DOHH2 (cell line): ENCODE data around the gene PROX2.
A peak's percentile ranks its signal among the peaks of the same experiment; 100 is the strongest.

Experiments
- H3F3A ChIP-seq: fragments of 200-600 bp; sonication (generic), shearing (Covaris generic); 2 replicates; pipeline ENCODE4 v1.6.0; 2016; ENCODE audit warnings: antibody characterized with exemption, mild to moderate bottlenecking; ENCODE audit not compliant: control insufficient read depth, insufficient read depth
- H3K27ac ChIP-seq: fragments of 200-600 bp; sonication (generic); 2 replicates; pipeline ENCODE4 v1.5.1; 2014; ENCODE audit warnings: low read depth, mild to moderate bottlenecking, low read length, moderate library complexity
- H3K27me3 ChIP-seq: fragments of 200-600 bp; sonication (generic); 2 replicates; pipeline ENCODE4 v1.6.1; 2014; ENCODE audit warnings: mild to moderate bottlenecking, low read length, mixed read lengths; ENCODE audit not compliant: control insufficient read depth
- H3K36me3 ChIP-seq: fragments of 200-600 bp; sonication (generic); 2 replicates; pipeline ENCODE4 v1.6.1; 2014; ENCODE audit warnings: mild to moderate bottlenecking, low read length, moderate library complexity, mixed read lengths; ENCODE audit not compliant: control insufficient read depth
- H3K4me1 ChIP-seq: fragments of 200-600 bp; sonication (generic); 2 replicates; pipeline ENCODE4 v1.6.1; 2014; ENCODE audit warnings: mild to moderate bottlenecking, low read length, mixed read lengths; ENCODE audit not compliant: control insufficient read depth
- H3K4me2 ChIP-seq: fragments of 200-600 bp; sonication (generic); 2 replicates; pipeline ENCODE4 v1.6.0; 2014; ENCODE audit warnings: mild to moderate bottlenecking, low read length, moderate library complexity
- H3K4me3 ChIP-seq: fragments of 200-600 bp; sonication (generic); 2 replicates; pipeline ENCODE4 v1.5.1; 2014; ENCODE audit warnings: mild to moderate bottlenecking, low read length, mixed read lengths
- H3K79me2 ChIP-seq: fragments of 200-600 bp; sonication (generic); 2 replicates; pipeline ENCODE4 v1.6.1; 2014; ENCODE audit warnings: mild to moderate bottlenecking, low read length, mixed read lengths; ENCODE audit not compliant: control insufficient read depth
- H3K9me2 ChIP-seq: fragments of 200-600 bp; sonication (generic); replicated peaks from 2 replicates; pipeline ENCODE4 v1.6.1; 2014; ENCODE audit warnings: mild to moderate bottlenecking, low read length, mixed read lengths; ENCODE audit not compliant: control insufficient read depth
- H3K9me3 ChIP-seq: fragments of 200-600 bp; sonication (generic); 2 replicates; pipeline ENCODE4 v1.6.1; 2014; ENCODE audit warnings: antibody characterized with exemption, low read length, mixed read lengths; ENCODE audit not compliant: control insufficient read depth, insufficient read depth
- H4K20me1 ChIP-seq: fragments of 200-600 bp; sonication (generic); 2 replicates; pipeline ENCODE4 v1.6.0; 2014; ENCODE audit warnings: low read depth, mild to moderate bottlenecking, antibody characterized with exemption, low read length, moderate library complexity; ENCODE audit not compliant: control insufficient read depth, insufficient read depth
- CTCF ChIP-seq: fragments of 200-600 bp; sonication (generic); IDR thresholded peaks from one replicate; pipeline ENCODE4 v1.5.1; 2014; ENCODE audit warnings: antibody characterized with exemption, mild to moderate bottlenecking, low read depth, low read length; ENCODE audit not compliant: poor library complexity, severe bottlenecking
- EZH2phosphoT487 ChIP-seq: fragments of 200-600 bp; sonication (generic); IDR thresholded peaks from 2 replicates; pipeline ENCODE4 v1.6.1; 2017; ENCODE audit warnings: borderline replicate concordance, mild to moderate bottlenecking, antibody characterized with exemption, low read length, moderate library complexity, mixed read lengths

The PROX2 gene

GRCh38 chr14:74902941-74903705 lies 27.2 kb upstream of the PROX2 start:
- Histone ChIP-seq H4K20me1 (peaks cover 3% of the 10 kb centered on the region; the same call in 1 of the 2 replicates), H3K4me3 (peak overlapping the region; percentile 27; the same call in 1 of the 2 replicates), H3K27ac (peak overlapping the region; percentile 27; the same call in 1 of the 2 replicates), H3K27me3 (no peaks in the 10 kb centered on the region), H3K79me2 (no peaks in the 10 kb centered on the region), H3K9me3 (no peaks in the 10 kb centered on the region), H3K36me3 (peaks cover 83% of the 10 kb centered on the region), H3F3A (peaks cover 24% of the 10 kb centered on the region), H3K9me2 (no peaks in the 10 kb centered on the region), H3K4me2 (peak overlapping the region; percentile 49), H3K4me1 (peaks cover 29% of the 10 kb centered on the region)
- TF ChIP-seq CTCF (no peak), EZH2phosphoT487 (no peak)

GRCh38 chr14:74898694-74899093 lies 22.7 kb upstream of the PROX2 start:
- H3K27ac ChIP-seq: no peak overlapping the region
- TF ChIP-seq EZH2phosphoT487 (no peak), CTCF (no peak)
- H3K79me2 ChIP-seq: peaks cover 7% of the 10 kb centered on the region; the same call in 1 of the 2 replicates
- H3K4me2 ChIP-seq: no peak overlapping the region
- no peak overlapping the region for H3K4me3 ChIP-seq
- no peaks in the 10 kb centered on the region for H3K9me2 ChIP-seq
- H3K27me3 ChIP-seq: no peaks in the 10 kb centered on the region
- H3K4me1 ChIP-seq: peaks cover 32% of the 10 kb centered on the region
- H3K9me3 ChIP-seq: no peaks in the 10 kb centered on the region
- H4K20me1 ChIP-seq: peaks cover 5% of the 10 kb centered on the region; the same call in 1 of the 2 replicates
- H3F3A ChIP-seq: peaks cover 11% of the 10 kb centered on the region
- H3K36me3 ChIP-seq: peaks cover 98% of the 10 kb centered on the region

GRCh38 chr14:74898083-74898482 lies 22.1 kb upstream of the PROX2 start:
- TF ChIP-seq CTCF (no peak), EZH2phosphoT487 (no peak)
- H3K27ac ChIP-seq: no peak overlapping the region

More at GRCh38 chr14:74898083-74898482, 22.1 kb upstream of the PROX2 start:
- peaks cover 10% of the 10 kb centered on the region; the same call in 1 of the 2 replicates for H4K20me1 ChIP-seq
- H3K9me2 ChIP-seq: no peaks in the 10 kb centered on the region
- no peak overlapping the region for H3K4me3 ChIP-seq
- no peak overlapping the region for H3K4me2 ChIP-seq
- peaks cover 100% of the 10 kb centered on the region for H3K36me3 ChIP-seq
- peaks cover 7% of the 10 kb centered on the region; the same call in 1 of the 2 replicates for H3F3A ChIP-seq
- H3K27me3 ChIP-seq: no peaks in the 10 kb centered on the region
- H3K9me3 ChIP-seq: no peaks in the 10 kb centered on the region
- peaks cover 33% of the 10 kb centered on the region for H3K4me1 ChIP-seq
- peaks cover 13% of the 10 kb centered on the region for H3K79me2 ChIP-seq
